PFSK-1 (cell line): ENCODE data around the gene SOCS7.

ENCODE experiments used
- REST ChIP-seq, 2 experiments: IDR thresholded peaks; 2 replicates each; pipeline versions ENCODE4 v1.6.1 to v1.8.0; 2011 to 2012; ENCODE audit warnings: low read depth in 2 of 2, low read length in 2 of 2, control low read depth in 1 of 2, inconsistent platforms in 1 of 2, mild to moderate bottlenecking in 1 of 2, moderate library complexity in 1 of 2; ENCODE audit not compliant: insufficient read depth in 1 of 2
- SIN3A ChIP-seq: IDR thresholded peaks from 2 replicates; pipeline ENCODE4 v1.6.1; 2012; ENCODE audit warnings: mild to moderate bottlenecking, low read length, moderate library complexity, borderline replicate concordance; ENCODE audit not compliant: insufficient read depth

- TF ChIP-seq REST (IDR thresholded peaks at IDR 0.05; ENCODE audit: insufficient read depth in 1 of 2, low read depth in 2 of 2, low read length in 2 of 2): no peak
- TF ChIP-seq SIN3A: no peak
Observed at GRCh38 chr17:38421171-38421841, 69.7 kb downstream of the SOCS7 start.
